ENCODE measurements around the gene CEP85. TPM values are rescaled to one million over a fixed set of nuclear protein-coding genes. Genes with fewer than 3 reads are reported as not detected.

CEP85 gene
- polyA plus RNA-seq, 1 donor from 2014 or later: 6.6 TPM

- H3K4me3 Mint-ChIP-seq: peak overlapping the region; percentile 93 to 100 (median 100)
- no peaks in the 10 kb centered on the region for H3K9me3 Mint-ChIP-seq
- H3K36me3 Mint-ChIP-seq: peaks cover 15% of the 10 kb centered on the region
- H3K27me3 Mint-ChIP-seq: no peaks in the 10 kb centered on the region
- peaks cover 37 to 47% (median 40%) of the 10 kb centered on the region in 3 donors for H3K4me1 Mint-ChIP-seq
- peak overlapping the region; percentile 74 to 97 (median 92) for H3K27ac Mint-ChIP-seq
These were observed 83.1 kb downstream of the CEP85 start for GRCh38 chr1:26317146-26317545.

GRCh38 chr1:26317612-26318337 lies 83.8 kb downstream of the CEP85 start, which contains the start of gene CD52:
Gene CD52 (plus strand): TSS chr1:26317958. CDS start chr1:26318018, 60 bp downstream.
- Mint-ChIP-seq H3K4me3 (peak within 1 kb of the TSS; percentile 93 to 100 (median 100)), H3K36me3 (peaks cover 16% of the 10 kb centered on the region), H3K4me1 (peaks cover 42 to 52% (median 43%) of the 10 kb centered on the region in 3 donors), H3K27ac (peak within 1 kb of the TSS; percentile 74 to 97 (median 92)), H3K27me3 (no peaks in the 10 kb centered on the region), H3K9me3 (no peaks in the 10 kb centered on the region)

- peaks cover 40 to 50% (median 41%) of the 10 kb centered on the region in 3 donors for H3K4me1 Mint-ChIP-seq
- H3K27me3 Mint-ChIP-seq: no peaks in the 10 kb centered on the region
- H3K4me3 Mint-ChIP-seq: peak overlapping the region; percentile 93 to 100 (median 100)
- H3K9me3 Mint-ChIP-seq: no peaks in the 10 kb centered on the region
- H3K27ac Mint-ChIP-seq: peak overlapping the region; percentile 74 to 97 (median 92)
- H3K36me3 Mint-ChIP-seq: peaks cover 20% of the 10 kb centered on the region
These were observed 84.5 kb downstream of the CEP85 start for GRCh38 chr1:26318338-26319064.

GRCh38 chr1:26320896-26321295 lies 86.9 kb downstream of the CEP85 start:
- Mint-ChIP-seq H3K9me3 (no peaks in the 10 kb centered on the region), H3K27me3 (no peaks in the 10 kb centered on the region), H3K4me3 (peak overlapping the region; percentile 93 to 100 (median 100)), H3K4me1 (peaks cover 18 to 35% (median 23%) of the 10 kb centered on the region in 3 donors), H3K36me3 (peaks cover 20% of the 10 kb centered on the region), H3K27ac (peak overlapping the region in 1 of 3 donors; percentile 94)

GRCh38 chr1:26321315-26322041 lies 87.5 kb downstream of the CEP85 start:
- Mint-ChIP-seq H3K36me3 (peaks cover 20% of the 10 kb centered on the region), H3K9me3 (no peaks in the 10 kb centered on the region), H3K27me3 (no peaks in the 10 kb centered on the region), H3K27ac (peak overlapping the region in 2 of 3 donors; percentile 59 to 94), H3K4me3 (peak overlapping the region; percentile 82 to 100 (median 96)), H3K4me1 (peaks cover 18 to 31% (median 19%) of the 10 kb centered on the region in 3 donors)

- peak overlapping the region in 3 of 4 donors; percentile 57 to 72 (median 65) for H3K4me3 Mint-ChIP-seq
- H3K36me3 Mint-ChIP-seq: peaks cover 20% of the 10 kb centered on the region
- peak overlapping the region in 1 of 3 donors; percentile 24 for H3K27ac Mint-ChIP-seq
- peaks cover 17 to 30% (median 18%) of the 10 kb centered on the region in 3 donors for H3K4me1 Mint-ChIP-seq
- no peaks in the 10 kb centered on the region for H3K9me3 Mint-ChIP-seq
- no peaks in the 10 kb centered on the region for H3K27me3 Mint-ChIP-seq
These were observed 88.0 kb downstream of the CEP85 start for GRCh38 chr1:26322042-26322331.

- Mint-ChIP-seq H3K27me3 (no peaks in the 10 kb centered on the region), H3K36me3 (peaks cover 14% of the 10 kb centered on the region), H3K9me3 (no peaks in the 10 kb centered on the region), H3K4me1 (peaks cover 12 to 26% (median 16%) of the 10 kb centered on the region in 3 donors), H3K27ac (peak overlapping the region in 1 of 3 donors; percentile 53), H3K4me3 (peak overlapping the region in 2 of 4 donors; percentile 49 to 72)
These were observed 89.4 kb downstream of the CEP85 start for GRCh38 chr1:26323382-26323781.

- H3K4me3 Mint-ChIP-seq: peak overlapping the region in 1 of 4 donors; percentile 51
- H3K4me1 Mint-ChIP-seq: peaks cover 12 to 26% (median 16%) of the 10 kb centered on the region in 3 donors
- no peak overlapping the region for H3K27ac Mint-ChIP-seq
These were observed 90.5 kb downstream of the CEP85 start for GRCh38 chr1:26324550-26324949.

GRCh38 chr1:26327956-26328362 lies 94.0 kb downstream of the CEP85 start:
- H3K27ac Mint-ChIP-seq: no peak overlapping the region
- peaks cover 2 to 8% (median 3%) of the 10 kb centered on the region in 3 donors for H3K4me1 Mint-ChIP-seq
- no peak overlapping the region for H3K4me3 Mint-ChIP-seq
- H3K27me3 Mint-ChIP-seq: no peaks in the 10 kb centered on the region
- H3K36me3 Mint-ChIP-seq: peaks cover 4% of the 10 kb centered on the region
- H3K9me3 Mint-ChIP-seq: no peaks in the 10 kb centered on the region

More at GRCh38 chr1:26324550-26324949, 90.5 kb downstream of the CEP85 start:
- Mint-ChIP-seq H3K9me3 (no peaks in the 10 kb centered on the region), H3K36me3 (peaks cover 12% of the 10 kb centered on the region), H3K27me3 (no peaks in the 10 kb centered on the region)

Other genes with a start within 250 kb of the CEP85 start
- 8.6 TPM for gene PAFAH2, start 236.1 kb upstream of the CEP85 start, polyA plus RNA-seq
- gene EXTL1, start 212.4 kb upstream of the CEP85 start, polyA plus RNA-seq: not detected
- gene SLC30A2, start 188.1 kb upstream of the CEP85 start, polyA plus RNA-seq: not detected
- gene TRIM63, start 166.6 kb upstream of the CEP85 start, polyA plus RNA-seq: not detected
- 3.7 TPM for gene PDIK1L, start 122.4 kb upstream of the CEP85 start, polyA plus RNA-seq
- gene FAM110D, start 75.1 kb upstream of the CEP85 start, polyA plus RNA-seq: not detected
- gene C1orf232, start 65.2 kb upstream of the CEP85 start, polyA plus RNA-seq: not detected
- gene ZNF593, start 64.3 kb upstream of the CEP85 start, polyA plus RNA-seq: 43.7 TPM
- 0.61 TPM for gene ZNF593OS, start 62.4 kb upstream of the CEP85 start, polyA plus RNA-seq
- gene CNKSR1, start 56.7 kb upstream of the CEP85 start, polyA plus RNA-seq: 2.2 TPM
- gene CATSPER4, start 43.6 kb upstream of the CEP85 start, polyA plus RNA-seq: not detected
- 1,152 TPM for gene SH3BGRL3, start 45.9 kb downstream of the CEP85 start, polyA plus RNA-seq
- 11.2 TPM for gene UBXN11, start 72.4 kb downstream of the CEP85 start, polyA plus RNA-seq
- gene CD52, start 83.8 kb downstream of the CEP85 start, polyA plus RNA-seq: 10,525 TPM
- gene CRYBG2, start 119.9 kb downstream of the CEP85 start, polyA plus RNA-seq: 3.1 TPM
- gene ZNF683, start 138.6 kb downstream of the CEP85 start, polyA plus RNA-seq: 8.8 TPM
- gene LIN28A, start 176.6 kb downstream of the CEP85 start, polyA plus RNA-seq: not detected
- 23.7 TPM for gene DHDDS, start 198.1 kb downstream of the CEP85 start, polyA plus RNA-seq
- 748 TPM for gene HMGN2, start 238.2 kb downstream of the CEP85 start, polyA plus RNA-seq

Data from IgD-negative memory B cell (primary cell).